ENCODE results near the gene SCAMP5.

Gene SCAMP5

GRCh38 chr15:74976159-74976558, 19.2 kb upstream of the SCAMP5 start:
- no peak for TF ChIP-seq CTCF (IDR thresholded peaks at IDR 0.05; ENCODE audit: insufficient read depth, low read depth, low read length, missing control alignments)
- DNase-seq (ENCODE audit: low read depth), result no peak
- H3K4me3 ChIP-seq (ENCODE audit: low read depth, low read length), result no peak overlapping the region

DNA sequence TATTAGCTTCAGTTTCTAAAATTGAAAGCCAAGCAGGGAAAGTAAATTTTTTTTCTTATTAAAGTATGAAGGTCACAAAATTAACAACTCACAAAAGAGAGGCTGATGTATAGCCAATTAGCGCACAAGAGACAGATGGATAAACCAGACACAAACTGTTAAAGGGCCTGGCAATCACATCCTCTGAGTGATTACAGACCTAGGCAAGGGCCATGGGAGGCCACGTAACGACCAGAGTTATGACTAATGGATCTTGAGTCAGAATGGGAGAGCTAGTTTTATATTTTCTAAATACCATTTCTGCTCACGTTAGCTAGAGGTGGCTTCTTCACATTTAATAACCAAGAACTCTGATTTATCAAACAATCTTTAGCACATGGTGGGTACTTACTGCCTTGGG, 17.8 kb upstream of the SCAMP5 start:
- no peak for TF ChIP-seq CTCF (IDR thresholded peaks at IDR 0.05; ENCODE audit: insufficient read depth, low read depth, low read length, missing control alignments)
- DNase-seq (ENCODE audit: low read depth), result no peak
- H3K4me3 ChIP-seq (ENCODE audit: low read depth, low read length), result no peak overlapping the region

DNA sequence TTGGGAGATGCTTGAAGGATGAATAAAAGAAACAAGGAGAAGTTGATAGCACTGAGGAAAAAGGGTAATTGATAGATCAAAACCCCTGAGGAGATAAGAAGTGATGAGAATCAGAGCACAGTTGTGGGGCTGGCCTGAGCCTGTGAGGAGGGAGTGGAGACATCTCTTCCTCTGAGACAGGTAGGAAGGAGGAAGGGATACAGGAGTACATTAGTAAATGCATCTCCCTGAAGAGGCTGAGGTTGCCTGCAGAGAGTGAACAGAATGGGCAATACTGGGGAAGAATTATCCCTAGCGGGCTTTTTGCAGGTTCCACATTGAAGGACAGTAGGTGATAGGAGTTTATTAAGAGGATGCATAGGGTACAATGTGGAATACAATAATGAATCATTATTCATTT, 17.3 kb upstream of the SCAMP5 start:
- H3K4me3 ChIP-seq (ENCODE audit: low read depth, low read length), result no peak overlapping the region
- TF ChIP-seq CTCF (IDR thresholded peaks at IDR 0.05; ENCODE audit: insufficient read depth, low read depth, low read length, missing control alignments), result no peak
- no peak for DNase-seq (ENCODE audit: low read depth)

DNA sequence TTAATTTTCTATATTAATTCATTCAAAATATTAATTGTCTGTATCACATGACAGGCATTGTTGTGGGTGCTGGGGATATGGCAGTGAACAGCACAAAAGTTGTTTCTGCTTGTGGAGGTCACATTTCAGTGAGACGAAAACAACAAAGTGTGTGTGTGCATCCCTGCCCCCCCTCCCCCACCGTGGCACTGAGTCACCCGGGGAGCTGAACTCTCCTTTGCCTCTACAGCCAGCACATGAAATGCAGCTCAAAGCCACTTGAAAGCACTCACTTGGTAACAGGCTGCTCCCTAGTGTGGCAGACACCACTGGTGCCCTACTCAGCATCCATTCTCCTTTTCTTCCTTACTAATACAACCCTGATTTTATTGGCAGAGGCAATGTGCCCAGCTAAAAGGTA, 16.9 kb upstream of the SCAMP5 start:
- DNase-seq (ENCODE audit: low read depth), result no peak
- TF ChIP-seq CTCF (IDR thresholded peaks at IDR 0.05; ENCODE audit: insufficient read depth, low read depth, low read length, missing control alignments), result no peak
- no peak overlapping the region for H3K4me3 ChIP-seq (ENCODE audit: low read depth, low read length)

DNA sequence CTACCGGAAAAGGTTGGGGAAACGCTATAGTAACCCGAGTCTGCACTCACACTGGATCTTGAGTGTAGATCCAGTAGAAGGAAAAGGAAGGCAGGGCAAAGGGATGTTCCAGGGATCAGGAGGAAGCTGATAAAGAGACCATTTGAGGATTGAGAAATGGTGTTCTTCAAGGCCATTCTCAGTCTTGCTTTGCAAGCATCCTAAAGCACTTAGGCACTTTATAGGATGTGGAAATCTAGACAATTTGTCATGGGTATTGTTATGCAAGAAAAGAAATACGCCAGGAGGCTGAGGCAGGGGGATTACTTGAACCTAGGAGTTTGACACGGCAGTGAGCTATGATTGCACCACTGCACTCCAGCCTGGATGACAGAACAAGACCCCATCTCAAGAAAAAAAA, 13.2 kb upstream of the SCAMP5 start:
- no peak for DNase-seq (ENCODE audit: low read depth)
- TF ChIP-seq CTCF (IDR thresholded peaks at IDR 0.05; ENCODE audit: insufficient read depth, low read depth, low read length, missing control alignments), result no peak
- H3K4me3 ChIP-seq (ENCODE audit: low read depth, low read length), result no peak overlapping the region

DNA sequence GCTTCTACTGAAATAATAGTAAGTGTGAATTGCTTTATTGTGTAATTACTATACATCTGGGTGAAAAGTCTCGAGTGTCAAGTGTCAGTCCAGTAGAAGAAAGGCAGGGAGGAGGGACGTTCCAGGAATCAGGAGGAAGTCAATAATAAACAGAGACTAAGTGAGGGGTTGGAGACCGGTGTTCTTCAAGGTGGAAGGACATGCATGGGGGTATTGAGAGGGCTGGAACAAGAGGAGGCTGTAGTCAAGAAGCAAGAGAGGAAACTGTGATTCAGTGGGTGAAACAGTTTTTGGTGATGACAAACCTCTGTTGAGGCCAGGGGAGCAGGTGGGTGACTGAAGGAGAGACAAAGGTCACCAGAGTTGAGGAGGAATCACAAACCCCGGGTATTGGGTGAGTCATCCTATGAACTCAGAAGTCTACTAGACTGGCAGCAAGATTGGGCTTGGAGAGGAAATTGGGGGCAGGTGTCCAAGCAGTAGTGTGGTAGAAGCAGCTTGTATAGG, 11.6 kb upstream of the SCAMP5 start:
- no peak for TF ChIP-seq CTCF (IDR thresholded peaks at IDR 0.05; ENCODE audit: insufficient read depth, low read depth, low read length, missing control alignments)
- H3K4me3 ChIP-seq (ENCODE audit: low read depth, low read length), result no peak overlapping the region
- DNase-seq (ENCODE audit: low read depth), result peak; percentile 70

DNA sequence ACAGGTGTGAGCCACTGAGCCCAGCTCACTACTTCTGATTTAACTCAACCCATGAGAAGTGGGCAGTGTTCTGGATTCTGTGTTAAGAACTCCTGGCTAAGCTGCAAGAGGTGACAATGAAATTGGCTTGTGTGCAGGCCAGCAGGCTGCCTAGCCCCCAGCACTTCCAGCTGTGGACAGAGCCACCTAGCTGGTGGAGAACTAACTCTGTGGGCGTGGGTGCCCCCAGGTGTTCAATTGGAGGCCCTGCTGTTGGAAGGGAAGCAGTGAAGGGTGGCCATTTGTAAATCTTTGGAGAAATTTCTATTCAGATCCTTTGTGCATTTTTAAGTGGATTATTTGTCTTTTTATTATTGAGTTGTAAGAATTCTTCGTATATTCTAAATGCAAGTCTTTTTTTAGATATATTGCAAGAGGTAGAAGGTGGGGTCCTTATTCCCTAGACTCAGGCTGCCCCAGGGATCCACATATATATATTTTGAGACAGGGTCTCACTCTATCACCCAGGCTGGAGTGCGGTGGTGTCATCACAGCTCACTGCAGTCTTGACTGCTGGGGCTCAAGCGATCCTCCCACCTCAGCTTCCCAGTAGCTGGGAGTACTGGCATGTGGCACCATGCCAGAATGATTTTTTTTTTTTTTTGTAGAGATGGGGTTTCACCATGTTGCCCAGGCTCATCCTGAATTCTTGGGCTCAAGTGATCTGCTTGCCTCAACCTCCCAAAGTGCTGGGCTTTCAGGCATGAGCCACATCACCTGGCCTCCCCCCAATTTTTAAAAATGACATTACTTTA, 7.2 kb upstream of the SCAMP5 start:
- TF ChIP-seq CTCF (IDR thresholded peaks at IDR 0.05; ENCODE audit: insufficient read depth, low read depth, low read length, missing control alignments), result peak; percentile 54

More for the DNA sequence above, 7.2 kb upstream of the SCAMP5 start:
- H3K4me3 ChIP-seq (ENCODE audit: low read depth, low read length), result no peak overlapping the region
- peak; percentile 65 for DNase-seq (ENCODE audit: low read depth)

Measured in GM12865 (cell line).